Stomach (tissue), 9 donors: ENCODE measurements around the gene AUH. TPM values are rescaled to one million over a fixed set of nuclear protein-coding genes. Genes with fewer than 3 reads are reported as not detected.

Source experiments
- DNase-seq, 2 donors: peaks; one replicate each; pipeline versions ENCODE4 v3.0.0 to v3.0.0-alpha.2; 2013 to 2019
- H3K27ac ChIP-seq, 5 donors: fragments of 200-600 bp in 4 of 5; sonication (generic) in 4 of 5; one replicate each; pipeline ENCODE4 v1.5.1; 2013 to 2019; ENCODE audit warnings: mild to moderate bottlenecking in 1 of 5, moderate library complexity in 1 of 5
- H3K27me3 ChIP-seq, 3 donors: fragments of 200-600 bp; sonication (generic); one replicate each; pipeline ENCODE4 v1.5.1; 2017 to 2019; ENCODE audit warnings: mixed run types in 1 of 3
- H3K36me3 ChIP-seq, 4 donors: fragments of 200-600 bp; sonication (generic); 1 replicate in 3 of 4; 2 replicates in 1 of 4; pipeline ENCODE4 v1.5.1; 2016 to 2019
- H3K4me1 ChIP-seq, 4 donors: fragments of 200-600 bp; sonication (generic); one replicate each; pipeline ENCODE4 v1.5.1; 2016 to 2019
- H3K4me3 ChIP-seq, 4 donors: fragments of 200-600 bp; sonication (generic) in 3 of 4; one replicate each; pipeline ENCODE4 v1.5.1; 2016 to 2019; ENCODE audit warnings: mild to moderate bottlenecking in 1 of 4
- H3K9me3 ChIP-seq, 4 donors: fragments of 200-600 bp; sonication (generic); one replicate each; pipeline ENCODE4 v1.5.1; 2016 to 2019
- EP300 ChIP-seq: sonication (generic); formaldehyde crosslinking; IDR thresholded peaks from one replicate; pipeline ENCODE4 v1.6.1; 2017; ENCODE audit warnings: antibody characterized with exemption
- POLR2A ChIP-seq, 4 donors: fragments of 450-650 bp; IDR thresholded peaks; one replicate each; pipeline ENCODE4 v1.6.1; 2016; ENCODE audit warnings: antibody characterized with exemption in 4 of 4, control low read depth in 2 of 4, mild to moderate bottlenecking in 1 of 4, moderate library complexity in 1 of 4
- POLR2AphosphoS5 ChIP-seq, 3 donors: sonication (generic); formaldehyde crosslinking; IDR thresholded peaks; one replicate each; pipeline ENCODE4 v1.6.1; 2016; ENCODE audit warnings: antibody characterized with exemption in 3 of 3
- WGBS, 5 donors: extraction: QIAGEN DNeasy Blood & Tissue Kit in 3 of 5; methylation state at CpG; one replicate each; pipeline versions ENCODE4 v1.1.5 to v1.1.7; 2013 to 2018; 5-methylcytosine and 5-hydroxymethylcytosine counted together
- intact Hi-C: fragments of 100-400 bp; cut with DNase I; formaldehyde crosslinking; loops from one replicate; pipeline ENCODE4 v1.15.1; 2023; ENCODE audit warnings: low total_unique reads
- polyA plus RNA-seq, 3 donors: library from polyadenylated mRNA; stranded (reverse); fragments of 200-250 nt; gene quantifications; one replicate each; pipeline ENCODE4 v1.2.3, GENCODE V29; 2013
- total RNA-seq, 5 donors: library from RNA; depleted of rRNA; stranded (reverse); fragments of >200 nt; gene quantifications; one replicate each; pipeline versions ENCODE4 v1.1.0 to v1.2.3, GENCODE V29; 2014 to 2016
- TF ChIP-seq, protein P1 (sequence below), 7 experiments: fragments of 450-650 bp in 4 of 7; fragments of 200-600 bp in 3 of 7; sonication (generic) in 3 of 7; IDR thresholded peaks; one replicate each; pipeline ENCODE4 v1.5.1; 2016 to 2019; ENCODE audit warnings: antibody characterized with exemption in 7 of 7, control low read depth in 2 of 7, mild to moderate bottlenecking in 1 of 7
- donor health status: healthy with polysubstance abuse.
- donor health status: Bipolar disorder and iron deficiency.
- donor health status: healthy.

AUH gene
- total and polyA plus RNA-seq, 8 donors, result 5.8 to 331 (median 24.5) TPM

DNA sequence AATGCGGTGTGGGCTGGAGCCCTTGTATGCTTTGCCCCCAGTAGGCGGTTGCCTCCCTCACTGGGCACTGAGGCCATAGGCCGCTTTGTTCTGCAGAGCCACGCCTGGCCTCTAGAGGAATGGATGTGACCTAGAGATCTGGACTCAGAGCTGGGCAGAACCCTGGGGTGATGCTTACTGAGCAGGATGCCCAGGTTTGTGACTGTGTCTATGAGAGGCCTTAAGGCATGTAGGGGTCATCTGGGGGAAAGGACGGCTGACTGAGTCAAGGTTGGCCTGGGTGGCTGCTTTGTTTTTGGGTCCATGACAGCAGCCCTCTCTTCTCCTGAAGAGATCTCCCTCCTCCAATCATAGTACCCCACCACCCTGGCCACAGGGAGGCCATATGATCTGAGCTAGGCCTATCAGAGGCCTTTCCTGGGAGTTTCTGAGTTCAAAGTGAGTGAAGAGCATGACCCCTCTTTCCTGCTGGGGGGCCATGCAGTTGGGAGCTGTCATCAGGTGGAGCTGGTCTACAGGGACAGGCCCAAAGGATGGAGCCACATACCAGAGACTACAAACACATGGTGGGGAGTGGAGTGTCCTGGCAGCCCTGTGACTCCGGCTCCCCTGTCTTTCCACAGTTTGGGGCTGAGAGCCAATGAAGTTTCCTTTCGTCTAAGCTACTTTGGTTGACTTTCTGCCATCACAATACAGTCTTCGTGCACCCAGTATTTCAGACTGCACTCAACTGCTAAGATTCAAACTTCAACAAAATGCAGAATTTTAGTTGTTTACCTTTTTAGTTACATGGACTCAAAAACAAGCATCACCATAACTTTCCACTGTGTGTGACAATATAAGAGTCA lies 165.4 kb downstream of the AUH start:
- TF ChIP-seq POLR2AphosphoS5 (IDR thresholded peaks at IDR 0.05) (no peak), POLR2A (IDR thresholded peaks at IDR 0.05) (no peak), EP300 (no peak)
- TF ChIP-seq, protein P1, sequence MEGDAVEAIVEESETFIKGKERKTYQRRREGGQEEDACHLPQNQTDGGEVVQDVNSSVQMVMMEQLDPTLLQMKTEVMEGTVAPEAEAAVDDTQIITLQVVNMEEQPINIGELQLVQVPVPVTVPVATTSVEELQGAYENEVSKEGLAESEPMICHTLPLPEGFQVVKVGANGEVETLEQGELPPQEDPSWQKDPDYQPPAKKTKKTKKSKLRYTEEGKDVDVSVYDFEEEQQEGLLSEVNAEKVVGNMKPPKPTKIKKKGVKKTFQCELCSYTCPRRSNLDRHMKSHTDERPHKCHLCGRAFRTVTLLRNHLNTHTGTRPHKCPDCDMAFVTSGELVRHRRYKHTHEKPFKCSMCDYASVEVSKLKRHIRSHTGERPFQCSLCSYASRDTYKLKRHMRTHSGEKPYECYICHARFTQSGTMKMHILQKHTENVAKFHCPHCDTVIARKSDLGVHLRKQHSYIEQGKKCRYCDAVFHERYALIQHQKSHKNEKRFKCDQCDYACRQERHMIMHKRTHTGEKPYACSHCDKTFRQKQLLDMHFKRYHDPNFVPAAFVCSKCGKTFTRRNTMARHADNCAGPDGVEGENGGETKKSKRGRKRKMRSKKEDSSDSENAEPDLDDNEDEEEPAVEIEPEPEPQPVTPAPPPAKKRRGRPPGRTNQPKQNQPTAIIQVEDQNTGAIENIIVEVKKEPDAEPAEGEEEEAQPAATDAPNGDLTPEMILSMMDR (IDR thresholded peaks at IDR 0.05), result no peak
- H3K27me3 ChIP-seq, result no peaks in the 10 kb centered on the region
- intact Hi-C loops, result no loop called here
- peak overlapping the region; percentile 84 to 99 (median 99) for H3K27ac ChIP-seq
- no peaks in the 10 kb centered on the region for H3K36me3 ChIP-seq
- H3K4me1 ChIP-seq, result peaks cover 37 to 83% (median 66%) of the 10 kb centered on the region in 4 donors
- H3K4me3 ChIP-seq, result no peak overlapping the region
- DNase-seq, result peak in 1 of 2 donors; percentile 38
- WGBS, 5 donors, result 76 to 85% (median 83%) methylated on average over 5 to 8 of the region's 8 CpGs
- H3K9me3 ChIP-seq, result peaks cover 0 to 4% (median 0%) of the 10 kb centered on the region in 4 donors

DNA sequence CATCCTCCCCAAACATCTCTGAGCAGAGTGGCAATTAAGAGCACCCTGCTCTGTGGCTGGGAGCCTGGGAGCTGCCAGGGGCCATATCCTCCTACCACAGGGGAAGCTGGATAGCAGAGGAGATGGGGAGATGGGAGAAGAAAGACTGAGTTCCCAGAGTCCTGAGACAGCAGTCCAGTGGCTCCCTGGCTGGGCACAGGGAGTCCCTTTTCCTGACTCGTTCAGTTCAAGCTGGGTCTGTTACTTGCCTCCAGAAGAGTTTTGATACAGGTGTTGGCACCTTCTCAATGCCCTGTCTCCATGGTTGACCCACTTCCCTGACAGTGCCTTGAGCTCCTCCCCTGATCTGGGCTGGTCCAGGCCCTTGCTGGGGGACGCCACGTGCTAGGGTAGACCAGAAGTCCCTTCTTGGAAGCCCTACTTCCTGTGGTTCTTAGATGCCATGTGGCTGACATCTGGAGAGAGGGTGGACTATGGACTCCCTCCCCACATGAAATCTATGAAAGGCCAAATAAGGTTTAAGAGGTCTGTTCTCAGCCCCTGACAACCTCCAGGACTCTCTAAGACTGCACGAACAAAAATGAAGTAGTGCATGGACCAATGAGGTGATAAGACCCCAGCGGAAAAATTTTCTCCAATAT lies 166.2 kb downstream of the AUH start:
- 91 to 94% (median 92%) methylated on average over 5 of the region's 5 CpGs for WGBS, 5 donors
- Histone ChIP-seq H3K36me3 (no peaks in the 10 kb centered on the region), H3K4me1 (peaks cover 37 to 83% (median 66%) of the 10 kb centered on the region in 4 donors), H3K4me3 (no peak overlapping the region), H3K9me3 (peaks cover 0 to under 1% (median 0%) of the 10 kb centered on the region in 4 donors), H3K27me3 (no peaks in the 10 kb centered on the region), H3K27ac (peak overlapping the region; percentile 53 to 99 (median 99))
- TF ChIP-seq EP300 (no peak), POLR2AphosphoS5 (IDR thresholded peaks at IDR 0.05) (no peak), POLR2A (IDR thresholded peaks at IDR 0.05) (no peak)
- TF ChIP-seq, protein P1 (IDR thresholded peaks at IDR 0.05), result no peak
- intact Hi-C loops, result no loop called here
- DNase-seq, result no peak

DNA sequence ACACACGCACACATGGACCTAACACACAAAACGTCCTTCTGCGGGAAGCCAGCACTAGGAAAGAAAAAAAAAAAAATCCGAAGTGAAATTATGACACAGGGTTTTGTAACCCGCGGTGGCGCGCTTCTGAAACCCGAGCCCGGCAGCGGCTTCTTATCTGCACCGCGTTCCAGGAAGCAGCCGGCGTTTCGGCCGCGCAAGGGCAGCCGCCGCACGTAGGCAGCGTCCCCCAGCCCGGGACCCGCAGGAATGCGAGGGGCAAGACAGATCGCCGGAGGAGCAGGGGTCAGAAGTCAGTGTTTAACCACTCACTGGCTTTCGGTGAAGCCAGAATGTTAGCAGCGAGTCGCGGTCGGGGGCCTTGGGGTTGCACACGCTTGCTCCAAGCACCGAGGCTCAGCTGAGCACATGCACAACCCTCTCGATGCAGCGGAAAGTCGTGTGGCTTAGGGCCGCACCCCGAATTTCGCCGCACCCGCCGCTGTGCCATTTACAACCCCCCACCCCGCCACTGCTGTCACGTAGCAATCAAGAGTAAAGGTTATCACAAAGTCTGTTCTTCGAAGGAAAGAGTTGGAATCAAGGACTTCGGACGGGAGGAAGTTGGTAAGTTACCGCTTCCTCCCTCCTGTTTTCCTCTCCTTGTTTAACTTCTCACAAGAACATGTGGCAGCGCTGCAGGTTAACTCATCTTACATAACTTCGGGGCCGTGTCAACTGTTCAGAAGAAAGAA lies 167.9 kb downstream of the AUH start:
- intact Hi-C loops, result no loop called here
- H3K27me3 ChIP-seq, result no peaks in the 10 kb centered on the region
- H3K27ac ChIP-seq, result peak overlapping the region; percentile 96 to 99 (median 99)
- peak overlapping the region; percentile 32 to 42 (median 39) for H3K4me3 ChIP-seq
- TF ChIP-seq, protein P1 (IDR thresholded peaks at IDR 0.05), result peak in 1 of 7 experiments; percentile 6
- peak; percentile 75 for TF ChIP-seq EP300
- TF ChIP-seq POLR2AphosphoS5 (IDR thresholded peaks at IDR 0.05), result peak; percentile 70 to 89 (median 87)
- peak in 2 of 4 donors; percentile 57 to 77 for TF ChIP-seq POLR2A (IDR thresholded peaks at IDR 0.05)
- H3K4me1 ChIP-seq, result peaks cover 37 to 72% (median 58%) of the 10 kb centered on the region in 4 donors
- 2 to 5% (median 2%) methylated on average over 50 to 52 of the region's 52 CpGs for WGBS, 5 donors
- DNase-seq, result peak; percentile 93 to 96
- H3K9me3 ChIP-seq, result no peaks in the 10 kb centered on the region
- no peaks in the 10 kb centered on the region for H3K36me3 ChIP-seq
